Hematopoietic multipotent progenitor cell treated with erythropoietin and hydrocortisone succinate and interleukin-3 and kit ligand, for 17 days (in vitro differentiated cells): ENCODE results near the gene TMEM9.

Experiments
- DNase-seq: peaks from one replicate; pipeline ENCODE4 v3.0.0-alpha.2; 2015; ENCODE audit warnings: low spot score

Gene TMEM9

GRCh38 chr1:201154389-201155165, at the start of gene TMEM9:
Gene TMEM9, minus strand, starts transcription at chr1:201154474. Its CDS starts 551 bp downstream, at chr1:201153923.
- DNase-seq = peak; percentile 97

GRCh38 chr1:201198598-201198997, 44.3 kb upstream of the TMEM9 start:
- no peak for DNase-seq

- DNase-seq = no peak
Observed at GRCh38 chr1:201194046-201194445, 39.8 kb upstream of the TMEM9 start.

GRCh38 chr1:201192261-201192788, 38.1 kb upstream of the TMEM9 start:
- DNase-seq = no peak

- no peak for DNase-seq
Observed at GRCh38 chr1:201191653-201192260, 37.5 kb upstream of the TMEM9 start.

GRCh38 chr1:201190624-201191051, 36.4 kb upstream of the TMEM9 start, which contains the start of gene IGFN1:
Gene IGFN1, plus strand, starts transcription at chr1:201190824. Its CDS starts 2,470 bp downstream, at chr1:201193294.
- DNase-seq = no peak

GRCh38 chr1:201190005-201190404, 35.7 kb upstream of the TMEM9 start:
- no peak for DNase-seq

GRCh38 chr1:201189085-201189484, 34.8 kb upstream of the TMEM9 start:
- no peak for DNase-seq

GRCh38 chr1:201186192-201186591, 31.9 kb upstream of the TMEM9 start:
- DNase-seq = no peak

GRCh38 chr1:201185527-201186128, 31.4 kb upstream of the TMEM9 start:
- no peak for DNase-seq

GRCh38 chr1:201185123-201185453, 30.8 kb upstream of the TMEM9 start:
- DNase-seq = peak; percentile 13

- DNase-seq = no peak
Observed at GRCh38 chr1:201184307-201185122, 30.2 kb upstream of the TMEM9 start.

- no peak for DNase-seq
Observed at GRCh38 chr1:201183753-201184152, 29.5 kb upstream of the TMEM9 start.

GRCh38 chr1:201183209-201183608, 28.9 kb upstream of the TMEM9 start:
- DNase-seq = no peak

GRCh38 chr1:201181726-201182125, 27.5 kb upstream of the TMEM9 start:
- DNase-seq = no peak

- no peak for DNase-seq
Observed at GRCh38 chr1:201181323-201181722, 27.0 kb upstream of the TMEM9 start.

- DNase-seq = no peak
Observed at GRCh38 chr1:201180901-201181300, 26.6 kb upstream of the TMEM9 start.

GRCh38 chr1:201180141-201180540, 25.9 kb upstream of the TMEM9 start:
- DNase-seq = no peak

- DNase-seq = no peak
Observed at GRCh38 chr1:201178718-201179117, 24.4 kb upstream of the TMEM9 start.

- DNase-seq = no peak
Observed at GRCh38 chr1:201176940-201177339, 22.7 kb upstream of the TMEM9 start.

- no peak for DNase-seq
Observed at GRCh38 chr1:201175820-201176500, 21.7 kb upstream of the TMEM9 start.

- no peak for DNase-seq
Observed at GRCh38 chr1:201173736-201174135, 19.5 kb upstream of the TMEM9 start.
